IMR-90 (cell line): ENCODE measurements around the gene RCCD1. TPM values are rescaled to one million over a fixed set of nuclear protein-coding genes. Genes with fewer than 3 reads are reported as not detected.
A peak's percentile ranks its signal among the peaks of the same experiment; 100 is the strongest.

ENCODE experiments used
- ATAC-seq: fragments of 200-7000 bp; cut with Tn5 transposase; 2 replicates; pipeline ENCODE4 v1.9.1; 2020; ENCODE audit warnings: low read depth, mild to moderate bottlenecking, moderate library complexity
- BruUV-seq: library from RNA; stranded (reverse); fragments of 400-500 nt; replicated peaks from 2 replicates; lab custom pipeline; 2021; lab: Mats Ljungman, UMichigan
- CTCF ChIA-PET: fragments of 300-600 bp; formaldehyde crosslinking; extraction: SDS; loops from one replicate; lab custom pipeline; 2021; ENCODE audit warnings: antibody characterized with exemption; lab: Yijun Ruan, JAX
- POLR2A ChIA-PET: fragments of 300-600 bp; sonication (Branson Sonifier 250); formaldehyde crosslinking; loops from one replicate; lab custom pipeline; 2022; ENCODE audit warnings: antibody characterized with exemption; ENCODE audit not compliant: unreplicated experiment; lab: Charles Lee
- DNase-seq: peaks from one replicate; pipeline ENCODE4 v3.0.0; 2013
- H2AFZ ChIP-seq: replicated peaks from 2 replicates; pipeline ENCODE3; 2013; ENCODE audit warnings: low read length, mild to moderate bottlenecking; ENCODE audit not compliant: poor library complexity
- H2AK5ac ChIP-seq: 2 replicates; pipeline ENCODE4 v1.6.1; 2013; ENCODE audit warnings: low read depth, low read length, inconsistent platforms
- H2AK9ac ChIP-seq: replicated peaks from 2 replicates; pipeline ENCODE3; 2013; ENCODE audit warnings: mild to moderate bottlenecking, low read depth, low read length, moderate library complexity; ENCODE audit not compliant: poor library complexity
- H2BK120ac ChIP-seq: 2 replicates; pipeline ENCODE4 v1.6.1; 2013; ENCODE audit warnings: low read depth, low read length, inconsistent platforms
- H2BK15ac ChIP-seq: 3 replicates; pipeline ENCODE4 v1.6.1; 2013; ENCODE audit warnings: low read depth, low read length, inconsistent platforms
- H2BK20ac ChIP-seq: 2 replicates; pipeline ENCODE4 v1.6.1; 2013; ENCODE audit warnings: low read depth, mild to moderate bottlenecking, inconsistent platforms, low read length, moderate library complexity
- H2BK5ac ChIP-seq: 2 replicates; pipeline ENCODE4 v1.6.1; 2013; ENCODE audit warnings: mild to moderate bottlenecking, low read depth, low read length, inconsistent platforms; ENCODE audit not compliant: poor library complexity, severe bottlenecking
- H3K14ac ChIP-seq: replicated peaks from 2 replicates; pipeline ENCODE4 v1.6.1; 2013; ENCODE audit warnings: low read depth, low read length, inconsistent platforms
- H3K18ac ChIP-seq: 2 replicates; pipeline ENCODE4 v1.6.1; 2013; ENCODE audit warnings: low read depth, low read length, control low read depth
- H3K23ac ChIP-seq: 2 replicates; pipeline ENCODE4 v1.6.1; 2013; ENCODE audit warnings: low read depth, low read length, inconsistent platforms
- H3K27ac ChIP-seq: 2 replicates; pipeline ENCODE4 v1.5.1; 2013; ENCODE audit warnings: mild to moderate bottlenecking, control low read depth, low read length; ENCODE audit not compliant: insufficient read depth
- H3K27me3 ChIP-seq: 2 replicates; pipeline ENCODE4 v1.6.1; 2013; ENCODE audit warnings: low read length; ENCODE audit not compliant: control insufficient read depth, insufficient read depth
- H3K36me3 ChIP-seq: 2 replicates; pipeline ENCODE4 v1.6.1; 2013; ENCODE audit warnings: low read length, mixed read lengths; ENCODE audit not compliant: control insufficient read depth, insufficient read depth
- H3K4ac ChIP-seq: 2 replicates; pipeline ENCODE4 v1.6.1; 2013; ENCODE audit warnings: low read depth, low read length, inconsistent platforms
- H3K4me1 ChIP-seq: 2 replicates; pipeline ENCODE4 v1.6.1; 2013; ENCODE audit warnings: low read length, mixed read lengths; ENCODE audit not compliant: control insufficient read depth, insufficient read depth
- H3K4me2 ChIP-seq: 2 replicates; pipeline ENCODE4 v1.6.1; 2013; ENCODE audit warnings: low read depth, mild to moderate bottlenecking, control low read depth, low read length, moderate library complexity
- H3K4me3 ChIP-seq: 2 replicates; pipeline ENCODE4 v1.5.1; 2013; ENCODE audit warnings: low read depth, mild to moderate bottlenecking, control low read depth, low read length, moderate library complexity; ENCODE audit not compliant: insufficient read depth
- H3K56ac ChIP-seq: 2 replicates; pipeline ENCODE4 v1.6.1; 2013; ENCODE audit warnings: low read length, inconsistent platforms; ENCODE audit not compliant: insufficient read depth; ENCODE audit errors: extremely low read depth
- H3K79me1 ChIP-seq, 2 experiments: 2 replicates each; pipeline ENCODE4 v1.6.1; 2013; ENCODE audit warnings: low read length in 2 of 2, inconsistent platforms in 1 of 2, low read depth in 1 of 2
- H3K9ac ChIP-seq: 2 replicates; pipeline ENCODE4 v1.6.1; 2013; ENCODE audit warnings: low read depth, low read length, control low read depth
- H3K9me1 ChIP-seq: 2 replicates; pipeline ENCODE4 v1.6.1; 2013; ENCODE audit warnings: low read length, inconsistent platforms; ENCODE audit not compliant: insufficient read depth
- H3K9me3 ChIP-seq: 2 replicates; pipeline ENCODE4 v1.6.1; 2013; ENCODE audit warnings: low read length; ENCODE audit not compliant: control insufficient read depth, insufficient read depth
- H4K20me1 ChIP-seq: 2 replicates; pipeline ENCODE4 v1.6.1; 2013; ENCODE audit warnings: low read length, inconsistent platforms; ENCODE audit not compliant: insufficient read depth
- H4K5ac ChIP-seq: 2 replicates; pipeline ENCODE4 v1.6.1; 2013; ENCODE audit warnings: mild to moderate bottlenecking, low read depth, low read length, control low read depth
- H4K8ac ChIP-seq, 2 experiments: 2 replicates each; pipeline ENCODE4 v1.6.1; 2013; ENCODE audit warnings: low read depth in 2 of 2, low read length in 2 of 2, control low read depth in 1 of 2, inconsistent platforms in 1 of 2
- H4K91ac ChIP-seq: 2 replicates; pipeline ENCODE4 v1.6.1; 2013; ENCODE audit warnings: low read depth, low read length, inconsistent platforms; ENCODE audit not compliant: insufficient read depth
- CHD1 ChIP-seq: IDR thresholded peaks from 2 replicates; pipeline ENCODE4 v1.6.1; 2012; ENCODE audit warnings: low read depth, low read length, improper control_type of control experiment
- FOS ChIP-seq: fragments of 150-350 bp; IDR thresholded peaks from 2 replicates; pipeline ENCODE4 v1.6.1; 2016; ENCODE audit warnings: low read depth, low read length
- RAD21 ChIP-seq: IDR thresholded peaks from 2 replicates; pipeline ENCODE4 v1.6.1; 2012; ENCODE audit warnings: low read length, improper control_type of control experiment
- WGBS, 2 experiments: methylation state at CpG; one replicate each; pipeline versions ENCODE4 v1.1.5 to v1.1.7; 2013; ENCODE audit warnings: missing lambda C conversion rate in 2 of 2; ENCODE audit not compliant: insufficient read length in 1 of 2; ENCODE audit errors: extremely low coverage in 2 of 2; 5-methylcytosine and 5-hydroxymethylcytosine counted together
- dilution Hi-C: fragments of 300-500 bp; cut with HindIII; formaldehyde crosslinking; loops from one replicate; pipeline ENCODE4 v1.14.3; 2018; ENCODE audit warnings: low sequenced_read_pairs; ENCODE audit not compliant: unreplicated experiment
- in situ Hi-C: fragments of 300-500 bp; cut with MboI; formaldehyde crosslinking; loops from 3 replicates; pipeline ENCODE4 v1.14.3; 2019; ENCODE audit warnings: low sequenced_read_pairs, inconsistent platforms, mixed read lengths
- intact Hi-C: fragments of 100-400 bp; cut with micrococcal nuclease; formaldehyde crosslinking; loops from 2 replicates; pipeline ENCODE4 v1.10.0; 2022
- polyA plus RNA-seq, 3 experiments: library from polyadenylated mRNA; depleted of rRNA; stranded (reverse); fragments of >200 nt; gene quantifications; 2 replicates each; pipeline ENCODE4 v1.2.3, GENCODE V29; 2012; ENCODE audit warnings: low replicate concordance in 1 of 3
- total RNA-seq: library from RNA; depleted of rRNA; stranded (reverse); fragments of >200 nt; gene quantifications from 2 replicates; pipeline ENCODE4 v1.2.3, GENCODE V29; 2012
- TF ChIP-seq, protein P1 (sequence below): conservative IDR thresholded peaks from 2 replicates; pipeline ENCODE4 v1.5.1; 2012; ENCODE audit warnings: mild to moderate bottlenecking, low read depth, low read length, improper control_type of control experiment

The RCCD1 gene
- total and polyA plus RNA-seq, 2 of the 4 experiments (the other 2 are of a cell fraction), result 3.9 to 9.9 TPM

DNA sequence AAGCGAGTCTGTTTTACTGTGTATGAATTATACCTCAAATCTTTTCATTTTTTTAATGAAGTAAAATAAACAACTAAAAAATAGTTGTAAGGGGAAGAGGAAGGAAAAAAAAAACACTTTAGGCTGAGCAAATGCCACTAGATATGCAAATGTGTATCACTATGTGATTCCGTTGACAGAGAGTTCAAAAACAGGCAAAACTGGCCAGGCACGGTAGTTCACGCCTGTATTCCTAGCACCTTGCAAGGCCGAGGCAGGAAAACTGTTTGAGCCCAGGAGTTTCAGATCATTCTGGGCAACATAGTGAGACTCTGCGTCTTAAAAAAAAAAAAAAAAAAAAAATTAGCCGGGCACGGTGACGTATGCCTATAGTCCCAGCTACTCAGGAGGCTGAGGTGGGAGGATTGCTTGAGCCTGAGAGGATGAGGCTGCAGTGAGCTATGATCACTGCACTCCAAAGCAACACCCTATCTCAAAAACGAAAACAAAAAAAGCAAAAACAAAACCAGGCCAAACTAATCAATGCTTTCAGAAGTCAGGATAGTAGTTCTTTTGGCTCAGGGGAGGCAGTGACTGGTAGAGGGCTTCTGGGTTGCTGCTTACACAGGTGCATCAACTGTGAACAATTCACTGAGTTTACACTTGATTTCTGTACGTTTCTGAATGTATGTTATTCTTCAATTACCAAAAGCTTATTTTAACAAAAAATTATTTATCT is 32.3 kb downstream of the RCCD1 start:
- Histone ChIP-seq H3K9ac (no peak overlapping the region), H3K79me1 (peaks cover 20 to 43% of the 10 kb centered on the region in 2 experiments), H3K4me2 (no peak overlapping the region), H2AFZ (no peak overlapping the region), H3K4me3 (no peak overlapping the region), H3K56ac (no peak overlapping the region), H2BK20ac (no peak overlapping the region), H3K9me1 (peaks cover 3% of the 10 kb centered on the region; the same call in 1 of the 2 replicates), H4K91ac (no peak overlapping the region), H2BK5ac (no peak overlapping the region), H3K9me3 (no peaks in the 10 kb centered on the region), H3K14ac (0 out of 2 replicates have a peak overlapping the region, but pooled peaks have one; percentile 29), H3K18ac (no peak overlapping the region), H2BK15ac (no peak overlapping the region), H3K23ac (peak overlapping the region; percentile 10; the same call in 1 of the 2 replicates), H3K4ac (no peak overlapping the region), H3K36me3 (no peaks in the 10 kb centered on the region; the same call in 1 of the 2 replicates), H4K8ac (peak overlapping the region in 1 of 2 experiments; percentile 68; a peak in 3 of 4 replicates), H2AK5ac (no peak overlapping the region), H4K5ac (no peak overlapping the region), H2BK120ac (no peak overlapping the region), H2AK9ac (no peak overlapping the region), H4K20me1 (peaks cover 5% of the 10 kb centered on the region; the same call in 1 of the 2 replicates), H3K27me3 (no peaks in the 10 kb centered on the region), H3K4me1 (peaks cover 11% of the 10 kb centered on the region), H3K27ac (no peak overlapping the region)
- ChIA-PET POLR2A (interaction anchor here (0.5 kb wide), 1 partner anchor 1792 kb away, joined by 14 read pairs; no protein-coding TSS in a partner anchor), CTCF (interaction anchor here (1.6 kb wide), 1 partner anchor 31 kb away, joined by 6 read pairs; no protein-coding TSS in a partner anchor)
- DNase-seq (no peak), ATAC-seq (no peak)
- 100% methylated on average over 5 of the region's 11 CpGs; no CpG with 5 or more reads in 1 of the 2 experiments for WGBS, 2 experiments
- BruUV-seq, result no TSS peak
- in situ Hi-C loops (loop anchor here (25.0 kb wide), 2 partner anchors 1825 to 2000 kb away; no protein-coding TSS in a partner anchor), intact Hi-C loops (no loop called here), dilution Hi-C loops (no loop called here)
- TF ChIP-seq, protein P1, sequence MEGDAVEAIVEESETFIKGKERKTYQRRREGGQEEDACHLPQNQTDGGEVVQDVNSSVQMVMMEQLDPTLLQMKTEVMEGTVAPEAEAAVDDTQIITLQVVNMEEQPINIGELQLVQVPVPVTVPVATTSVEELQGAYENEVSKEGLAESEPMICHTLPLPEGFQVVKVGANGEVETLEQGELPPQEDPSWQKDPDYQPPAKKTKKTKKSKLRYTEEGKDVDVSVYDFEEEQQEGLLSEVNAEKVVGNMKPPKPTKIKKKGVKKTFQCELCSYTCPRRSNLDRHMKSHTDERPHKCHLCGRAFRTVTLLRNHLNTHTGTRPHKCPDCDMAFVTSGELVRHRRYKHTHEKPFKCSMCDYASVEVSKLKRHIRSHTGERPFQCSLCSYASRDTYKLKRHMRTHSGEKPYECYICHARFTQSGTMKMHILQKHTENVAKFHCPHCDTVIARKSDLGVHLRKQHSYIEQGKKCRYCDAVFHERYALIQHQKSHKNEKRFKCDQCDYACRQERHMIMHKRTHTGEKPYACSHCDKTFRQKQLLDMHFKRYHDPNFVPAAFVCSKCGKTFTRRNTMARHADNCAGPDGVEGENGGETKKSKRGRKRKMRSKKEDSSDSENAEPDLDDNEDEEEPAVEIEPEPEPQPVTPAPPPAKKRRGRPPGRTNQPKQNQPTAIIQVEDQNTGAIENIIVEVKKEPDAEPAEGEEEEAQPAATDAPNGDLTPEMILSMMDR, result no peak
- no peak for TF ChIP-seq CHD1
- no peak for TF ChIP-seq FOS
- no peak for TF ChIP-seq RAD21
